HepG2 (cell line): ENCODE data around the gene PLCXD1. TPM values are rescaled to one million over a fixed set of nuclear protein-coding genes. Genes with fewer than 3 reads are reported as not detected.

Experiments
- ATAC-seq: fragments of 200-7000 bp; cut with Tn5 transposase; 3 replicates; pipeline ENCODE4 v1.9.1; 2020; ENCODE audit warnings: mild to moderate bottlenecking, moderate library complexity
- BruUV-seq: library from RNA; stranded (reverse); fragments of 400-500 nt; replicated peaks from 2 replicates; lab custom pipeline; 2021; lab: Mats Ljungman, UMichigan
- CTCF ChIA-PET: fragments of 300-600 bp; formaldehyde crosslinking; extraction: SDS; loops from one replicate; lab custom pipeline; 2021; ENCODE audit warnings: low total read pairs, inconsistent platforms, low intra/inter-chr PET ratio; lab: Yijun Ruan, JAX
- POLR2A ChIA-PET: fragments of 350-600 bp; sonication (Branson Sonifier 250); formaldehyde crosslinking; loops from one replicate; lab custom pipeline; 2020; ENCODE audit warnings: antibody characterized with exemption, inconsistent platforms; lab: Yijun Ruan, JAX
- DNase-seq: peaks from one replicate; pipeline ENCODE4 v3.0.0-alpha.2; 2015; ENCODE audit warnings: low spot score
- FAIRE-seq: peaks from 3 replicates; lab custom pipeline; 2011; peaks lifted over from hg19 to GRCh38; lab: Jason Lieb, UNC
- H2AFZ ChIP-seq: one replicate; pipeline ENCODE4 v1.6.1; 2011; ENCODE audit warnings: low read length, inconsistent platforms
- H3K27ac ChIP-seq: fragments of 300-600 bp; 3 replicates; pipeline ENCODE4 v1.8.0; 2011; ENCODE audit warnings: mixed run types, mild to moderate bottlenecking, mixed read lengths, low read length, inconsistent platforms; ENCODE audit not compliant: insufficient read depth; ENCODE audit errors: extremely low read length
- H3K27me3 ChIP-seq, 2 experiments: fragments of 200-600 bp in 1 of 2; 2 replicates in 1 of 2; 3 replicates in 1 of 2; pipeline versions ENCODE4 v1.6.0 to v1.8.0; 2011; ENCODE audit warnings: low read length in 2 of 2, mild to moderate bottlenecking in 2 of 2, moderate library complexity in 2 of 2, inconsistent platforms in 1 of 2; ENCODE audit not compliant: insufficient read depth in 2 of 2, control insufficient read depth in 1 of 2
- H3K36me3 ChIP-seq, 2 experiments: fragments of 200-600 bp in 1 of 2; replicated peaks in 1 of 2; 2 replicates in 1 of 2; 3 replicates in 1 of 2; pipeline versions ENCODE4 v1.5.1 to v1.8.0; 2011; ENCODE audit warnings: low read length in 2 of 2, inconsistent platforms in 1 of 2; ENCODE audit not compliant: insufficient read depth in 2 of 2, control insufficient read depth in 1 of 2
- H3K4me1 ChIP-seq: 2 replicates; pipeline ENCODE4 v1.5.1; 2012; ENCODE audit warnings: low read length, inconsistent platforms; ENCODE audit not compliant: insufficient read depth
- H3K4me2 ChIP-seq: 2 replicates; pipeline ENCODE4 v1.6.0; 2011; ENCODE audit warnings: low read depth, low read length, inconsistent platforms
- H3K4me3 ChIP-seq, 3 experiments: fragments of 200-600 bp in 1 of 3; sonication (generic), shearing (Covaris generic) in 1 of 3; replicated peaks in 1 of 3; 2 replicates each; pipeline ENCODE4 v1.5.1; 2011 to 2016; ENCODE audit warnings: low read length in 3 of 3, inconsistent platforms in 2 of 3, low read depth in 2 of 3, mild to moderate bottlenecking in 2 of 3, control low read depth in 1 of 3, mixed read lengths in 1 of 3; ENCODE audit not compliant: insufficient read depth in 1 of 3
- H3K79me2 ChIP-seq: one replicate; pipeline ENCODE4 v1.6.1; 2011; ENCODE audit warnings: low read length, inconsistent platforms; ENCODE audit not compliant: insufficient read depth
- H3K9ac ChIP-seq: 2 replicates; pipeline ENCODE4 v1.6.0; 2011; ENCODE audit warnings: mild to moderate bottlenecking, low read depth, low read length, inconsistent platforms; ENCODE audit not compliant: insufficient read depth
- H3K9me3 ChIP-seq: 2 replicates; pipeline ENCODE4 v1.5.1; 2012; ENCODE audit warnings: mild to moderate bottlenecking, low read length
- H4K20me1 ChIP-seq: 2 replicates; pipeline ENCODE4 v1.6.0; 2011; ENCODE audit warnings: inconsistent platforms, mild to moderate bottlenecking, low read length, moderate library complexity; ENCODE audit not compliant: insufficient read depth
- AGO2 ChIP-seq: fragments of 200-400 bp; formaldehyde crosslinking; optimal IDR thresholded peaks from 2 replicates; pipeline ENCODE3; 2017; ENCODE audit warnings: mild to moderate bottlenecking, low read depth, low read length, moderate library complexity
- HNRNPLL ChIP-seq: fragments of 200-400 bp; formaldehyde crosslinking; IDR thresholded peaks from 2 replicates; pipeline ENCODE4 v1.6.1; 2017; ENCODE audit warnings: mild to moderate bottlenecking, low read depth, low read length; ENCODE audit not compliant: poor library complexity, severe bottlenecking
- MAFG ChIP-seq: sonication (generic); formaldehyde crosslinking; IDR thresholded peaks from 2 replicates; pipeline ENCODE4 v1.5.1; 2020; ENCODE audit warnings: mild to moderate bottlenecking, missing genetic modification reagents
- MAZ ChIP-seq, 2 experiments: sonication (generic) in 1 of 2; formaldehyde crosslinking in 1 of 2; IDR thresholded peaks; 2 replicates each; pipeline versions ENCODE4 v1.5.0 to v1.6.1; 2012 to 2020; ENCODE audit warnings: low read depth in 2 of 2, mild to moderate bottlenecking in 2 of 2, borderline replicate concordance in 1 of 2, improper control_type of control experiment in 1 of 2, low read length in 1 of 2, missing genetic modification reagents in 1 of 2, moderate library complexity in 1 of 2
- WGBS: methylation state at CpG from one replicate; pipeline ENCODE4 v1.1.6; 2017; ENCODE audit warnings: low lambda C conversion rate; 5-methylcytosine and 5-hydroxymethylcytosine counted together
- in situ Hi-C: cut with HindIII; loops from 2 replicates; pipeline ENCODE4 v1.10.0; 2017; ENCODE audit warnings: low pct_unique_long_range_greater_than_20kb; ENCODE audit not compliant: extremely low pct_ligation_motif_present
- intact Hi-C: fragments of 100-400 bp; cut with micrococcal nuclease; formaldehyde crosslinking; loops from one replicate; pipeline ENCODE4 v1.10.0; 2022; ENCODE audit not compliant: unreplicated experiment
- polyA plus RNA-seq, 8 experiments: library from polyadenylated mRNA; depleted of rRNA in 3 of 8; stranded (reverse) in 7 of 8; unstranded in 1 of 8; fragments of >200 nt; fragmentation: Illumina TruSeq in 4 of 8; extraction: Trizol in 4 of 8; gene quantifications; 2 replicates each; pipeline versions ENCODE4 v1.2.1 to v1.2.3, GENCODE V29; 2011 to 2016; ENCODE audit warnings: low read depth in 4 of 8, missing spikeins in 1 of 8, mixed read lengths in 1 of 8; ENCODE audit not compliant: insufficient read depth in 1 of 8
- total RNA-seq, 5 experiments: library from RNA; depleted of rRNA; stranded (reverse); fragments of >200 nt; fragmentation: Illumina TruSeq; extraction: Trizol; gene quantifications; 2 replicates each; pipeline ENCODE4 v1.2.3, GENCODE V29; 2016; ENCODE audit warnings: low read depth in 1 of 5

The PLCXD1 gene
- total and polyA plus RNA-seq, 2 of the 13 experiments (the other 11 are each of a cell fraction or from before 2014, with no cell fraction given): 87.7 to 153 TPM

- intact Hi-C loops (no loop called here), in situ Hi-C loops (no loop called here)
- no TSS peak for BruUV-seq
- Histone ChIP-seq H4K20me1 (peaks cover 26% of the 10 kb centered on the region), H3K79me2 (no peaks in the 10 kb centered on the region), H3K4me1 (no peaks in the 10 kb centered on the region)
- no peak for ATAC-seq
- POLR2A ChIA-PET: no interaction called here
- TF ChIP-seq MAZ (IDR thresholded peaks at IDR 0.05; ENCODE audit: borderline replicate concordance, low read depth, low read length): no peak
- no peak for TF ChIP-seq MAZ (CRISPR knock-in tag; IDR thresholded peaks at IDR 0.05; ENCODE audit: low read depth)
- peak; percentile 73 for TF ChIP-seq AGO2
- TF ChIP-seq, all 625 proteins: peak for 1
- Histone ChIP-seq H3K9me3 (no peaks in the 10 kb centered on the region), H3K27me3 (no peaks in the 10 kb centered on the region), H3K4me2 (no peak overlapping the region), H3K27ac (no peak overlapping the region), H2AFZ (no peak overlapping the region), H3K36me3 (peaks cover 16 to 51% of the 10 kb centered on the region in 2 experiments), H3K4me3 (no peak overlapping the region), H3K9ac (no peak overlapping the region)
- DNase-seq: no peak
- WGBS: 97% methylated on average over 29 of the region's 30 CpGs
- FAIRE-seq: no peak
- CTCF ChIA-PET: no interaction called here
Measured at GRCh38 chrX:308821-309520, 27.8 kb downstream of the PLCXD1 start.

GRCh38 chrX:310621-311155 is 29.5 kb downstream of the PLCXD1 start:
- 93% methylated on average over 22 of the region's 25 CpGs for whole genome bisulfite sequencing
- Histone ChIP-seq H3K9ac (no peak overlapping the region), H4K20me1 (peaks cover 18% of the 10 kb centered on the region), H3K27ac (no peak overlapping the region), H3K4me3 (no peak overlapping the region), H3K9me3 (no peaks in the 10 kb centered on the region), H3K79me2 (no peaks in the 10 kb centered on the region), H2AFZ (no peak overlapping the region), H3K4me2 (no peak overlapping the region), H3K4me1 (no peaks in the 10 kb centered on the region), H3K27me3 (no peaks in the 10 kb centered on the region), H3K36me3 (peaks cover 20 to 61% of the 10 kb centered on the region in 2 experiments)
- CTCF ChIA-PET: no interaction called here
- in situ Hi-C loops: no loop called here
- DNase-seq (no peak), FAIRE-seq (no peak), ATAC-seq (no peak)
- intact Hi-C loops: no loop called here
- TF ChIP-seq MAFG (CRISPR knock-in tag) (no peak), HNRNPLL (peak; percentile 56)
- POLR2A ChIA-PET: no interaction called here
- no TSS peak for BruUV-seq
